Muscle layer of colon (tissue), 2 donors: Measurements from ENCODE around the gene KAT6B.
A peak's percentile ranks its signal among the peaks of the same experiment; 100 is the strongest.

ENCODE experiments used
- H3K27ac ChIP-seq: one replicate; pipeline ENCODE4 v1.7.0; 2013; ENCODE audit warnings: low read depth, mild to moderate bottlenecking, low read length, moderate library complexity
- H3K27me3 ChIP-seq, 2 donors: one replicate each; pipeline ENCODE4 v1.7.0; 2013; ENCODE audit warnings: low read length in 2 of 2, mild to moderate bottlenecking in 2 of 2; ENCODE audit not compliant: insufficient read depth in 2 of 2, control insufficient read depth in 1 of 2
- H3K36me3 ChIP-seq: one replicate; pipeline ENCODE4 v1.7.0; 2013; ENCODE audit warnings: mild to moderate bottlenecking, low read length; ENCODE audit not compliant: insufficient read depth
- H3K4me1 ChIP-seq: one replicate; pipeline ENCODE4 v1.7.0; 2013; ENCODE audit warnings: mild to moderate bottlenecking, low read length; ENCODE audit not compliant: insufficient read depth
- H3K4me3 ChIP-seq, 2 donors: one replicate each; pipeline ENCODE4 v1.7.0; 2013; ENCODE audit warnings: low read length in 2 of 2, low read depth in 1 of 2, mild to moderate bottlenecking in 1 of 2, moderate library complexity in 1 of 2
- H3K9ac ChIP-seq: one replicate; pipeline ENCODE4 v1.7.0; 2013; ENCODE audit warnings: low read length
- H3K9me3 ChIP-seq: one replicate; pipeline ENCODE4 v1.7.0; 2013; ENCODE audit warnings: mild to moderate bottlenecking, low read length
- donor health status: abdominal sarcoma.
- donor health status: Adenocarcinoma of cecum.

KAT6B gene

DNA sequence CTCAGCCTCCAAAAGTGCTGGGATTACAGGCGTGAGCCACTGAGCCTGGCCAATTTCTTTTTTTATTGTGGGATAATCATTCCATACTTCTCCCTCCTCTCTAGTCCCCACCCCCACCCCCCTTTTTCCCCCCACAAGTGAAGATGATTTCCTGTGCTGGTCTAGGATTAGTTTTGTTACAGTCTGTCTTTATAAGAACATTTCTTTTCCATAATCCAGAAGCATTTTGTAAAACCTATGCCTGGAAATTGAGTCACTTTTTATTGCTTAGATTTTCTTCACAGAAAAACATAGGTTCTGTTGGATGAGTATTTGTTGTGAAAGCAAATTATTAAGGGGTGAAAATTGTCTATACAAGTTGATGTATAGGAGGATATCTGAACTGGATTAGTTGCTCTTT, 98.9 kb downstream of the KAT6B start:
- Histone ChIP-seq H3K36me3 (no peaks in the 10 kb centered on the region), H3K9me3 (no peaks in the 10 kb centered on the region), H3K4me1 (peaks cover 63% of the 10 kb centered on the region), H3K9ac (no peak overlapping the region), H3K4me3 (no peak overlapping the region), H3K27me3 (no peaks in the 10 kb centered on the region), H3K27ac (no peak overlapping the region)

DNA sequence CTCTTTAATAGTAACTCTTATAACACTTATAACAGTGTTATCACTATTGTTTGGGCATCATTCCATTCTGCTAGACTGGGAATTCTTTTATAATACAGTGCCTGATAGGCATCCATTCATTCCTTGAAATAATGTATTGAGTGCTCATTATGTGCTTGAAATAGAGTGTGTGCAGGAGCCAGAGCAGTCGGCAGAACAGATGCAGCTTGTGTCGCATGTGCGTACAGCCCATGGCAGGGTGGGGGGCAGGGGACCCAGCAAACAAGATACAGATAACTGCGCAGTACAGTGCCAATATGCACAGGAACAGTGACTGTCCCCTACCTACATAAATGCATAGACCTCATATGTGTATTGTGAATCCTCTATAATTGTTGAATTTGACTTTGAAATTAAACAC, 99.3 kb downstream of the KAT6B start:
- Histone ChIP-seq H3K9me3 (no peaks in the 10 kb centered on the region), H3K4me1 (peaks cover 65% of the 10 kb centered on the region), H3K27ac (no peak overlapping the region), H3K36me3 (no peaks in the 10 kb centered on the region), H3K9ac (no peak overlapping the region), H3K27me3 (no peaks in the 10 kb centered on the region), H3K4me3 (no peak overlapping the region)

DNA sequence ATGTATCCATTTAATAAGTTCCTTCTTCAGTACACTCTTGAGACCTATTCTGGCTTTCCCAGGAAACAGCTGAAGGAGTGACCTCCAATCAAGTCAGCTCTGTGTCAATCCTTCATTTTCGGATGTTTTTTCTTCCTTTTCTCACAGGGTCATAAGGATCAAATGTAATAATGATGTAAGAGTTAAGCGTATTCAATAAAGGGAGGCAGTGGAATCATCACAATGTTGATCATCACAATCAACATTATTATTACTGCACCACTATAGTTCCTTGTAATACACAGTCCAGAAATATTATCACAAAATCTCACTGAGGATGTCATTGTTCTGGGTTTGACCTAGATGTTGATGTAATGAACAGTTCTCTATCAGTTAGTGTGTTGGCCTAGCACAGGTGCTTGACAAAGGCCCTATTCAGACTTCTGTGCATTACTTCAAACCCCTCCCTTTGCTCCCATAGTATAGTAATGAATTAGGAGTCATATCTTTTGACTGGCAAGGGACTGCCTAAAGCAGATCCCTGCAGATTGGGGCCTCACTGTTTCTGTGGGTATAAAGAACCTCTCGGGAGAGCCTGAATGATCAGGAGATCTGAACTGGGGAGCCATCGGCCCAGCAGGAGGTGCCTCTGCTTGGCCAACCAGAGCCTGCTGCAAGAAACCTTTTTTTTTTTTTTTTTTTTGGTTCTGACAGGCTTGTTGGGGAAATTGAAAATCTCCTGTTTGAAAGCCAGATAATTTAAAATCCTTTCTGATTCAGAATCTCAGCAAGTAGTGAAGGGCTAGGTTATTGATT, 100.6 kb downstream of the KAT6B start:
- no peaks in the 10 kb centered on the region for H3K36me3 ChIP-seq
- no peak overlapping the region for H3K4me3 ChIP-seq
- H3K4me1 ChIP-seq: peaks cover 68% of the 10 kb centered on the region
- no peak overlapping the region for H3K9ac ChIP-seq
- H3K27ac ChIP-seq: peak overlapping the region; percentile 48
- no peaks in the 10 kb centered on the region for H3K27me3 ChIP-seq
- no peaks in the 10 kb centered on the region for H3K9me3 ChIP-seq

DNA sequence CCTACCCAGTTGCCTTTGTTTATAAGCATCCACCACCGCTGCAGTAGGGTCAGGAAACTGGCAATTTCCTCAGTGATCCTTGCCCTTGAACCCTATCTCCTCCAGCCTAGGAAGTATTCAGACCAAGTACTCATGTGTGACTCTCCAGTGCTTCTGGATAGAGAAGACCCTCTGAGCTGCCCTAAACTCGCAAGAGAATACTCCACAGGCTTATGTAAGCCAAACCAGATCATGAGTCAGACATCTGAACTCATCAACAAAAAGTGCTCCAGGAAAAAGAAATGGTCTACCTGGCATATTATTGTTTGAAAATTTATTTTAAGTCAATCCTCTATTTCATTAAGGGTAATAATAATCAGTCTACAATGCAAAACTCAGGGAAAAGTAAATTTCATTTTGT, 101.3 kb downstream of the KAT6B start:
- H3K4me3 ChIP-seq: no peak overlapping the region
- H3K4me1 ChIP-seq: peaks cover 69% of the 10 kb centered on the region
- no peaks in the 10 kb centered on the region for H3K9me3 ChIP-seq
- no peaks in the 10 kb centered on the region for H3K36me3 ChIP-seq
- no peak overlapping the region for H3K9ac ChIP-seq
- H3K27ac ChIP-seq: no peak overlapping the region
- H3K27me3 ChIP-seq: no peaks in the 10 kb centered on the region

DNA sequence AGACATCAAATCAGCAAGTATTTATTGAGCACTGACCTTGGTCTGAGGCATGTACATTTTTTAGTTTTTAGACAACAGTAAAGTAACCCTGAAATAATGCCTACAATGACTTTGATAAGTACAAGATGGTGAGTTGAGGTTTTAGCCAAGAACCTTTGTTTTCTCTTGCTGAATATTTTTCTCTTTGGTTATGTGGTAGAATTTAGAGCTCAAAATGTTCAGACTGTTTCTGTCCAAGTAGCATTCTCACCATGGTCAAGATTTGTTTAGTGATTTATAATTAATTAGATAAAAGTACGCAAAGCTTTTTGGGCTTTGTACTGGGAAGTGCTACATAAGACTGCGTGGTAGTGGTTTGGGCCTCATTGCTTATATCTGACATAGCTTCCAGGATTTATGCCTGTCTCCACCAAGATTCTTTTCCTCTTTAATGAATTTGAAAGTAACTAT, 102.4 kb downstream of the KAT6B start:
- H3K36me3 ChIP-seq: no peaks in the 10 kb centered on the region
- H3K9me3 ChIP-seq: no peaks in the 10 kb centered on the region
- H3K27me3 ChIP-seq: no peaks in the 10 kb centered on the region
- peak overlapping the region; percentile 61 for H3K27ac ChIP-seq
- no peak overlapping the region for H3K9ac ChIP-seq
- peaks cover 68% of the 10 kb centered on the region for H3K4me1 ChIP-seq
- H3K4me3 ChIP-seq: no peak overlapping the region

DNA sequence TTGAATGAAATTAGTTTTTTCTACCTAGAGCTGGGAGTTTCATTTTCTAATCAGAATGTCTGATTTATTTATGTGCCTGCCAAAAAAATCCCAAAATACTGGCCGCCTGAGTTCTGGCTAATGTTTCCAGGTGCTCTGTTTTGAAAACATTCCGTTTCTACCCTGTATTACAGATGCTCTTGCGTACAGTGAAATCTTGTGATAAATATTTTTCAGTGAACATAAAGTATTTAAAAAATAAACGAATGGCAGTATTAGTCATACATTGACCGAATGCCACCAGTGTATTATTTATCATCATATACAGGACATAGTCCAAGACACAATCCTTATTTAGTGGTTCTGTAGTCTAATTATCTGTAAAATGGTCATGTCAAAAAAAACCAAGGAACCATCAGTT, 102.8 kb downstream of the KAT6B start:
- no peak overlapping the region for H3K4me3 ChIP-seq
- H3K9me3 ChIP-seq: no peaks in the 10 kb centered on the region
- H3K27me3 ChIP-seq: no peaks in the 10 kb centered on the region
- no peak overlapping the region for H3K9ac ChIP-seq
- no peaks in the 10 kb centered on the region for H3K36me3 ChIP-seq
- H3K27ac ChIP-seq: peak overlapping the region; percentile 61
- peaks cover 64% of the 10 kb centered on the region for H3K4me1 ChIP-seq

DNA sequence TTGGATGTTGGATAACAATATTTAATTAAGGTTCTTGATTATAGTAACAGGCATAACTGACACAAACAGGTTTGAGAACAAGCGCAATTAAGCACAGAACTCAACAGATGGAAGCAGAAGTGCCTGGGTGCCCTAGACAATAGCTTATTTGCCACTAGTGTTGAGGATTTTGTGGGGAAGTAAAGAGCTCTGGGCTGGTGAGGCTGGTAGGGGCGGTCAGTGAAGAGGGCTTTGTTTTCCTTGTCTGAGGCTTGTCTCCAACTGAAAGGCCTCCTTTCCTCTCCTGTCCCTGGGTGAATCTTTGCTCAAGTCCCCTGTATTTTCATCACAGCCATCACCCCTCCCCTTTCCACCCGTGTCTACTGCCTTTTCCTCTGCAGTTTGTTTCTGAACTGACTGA, 104.6 kb downstream of the KAT6B start:
- Histone ChIP-seq H3K27me3 (no peaks in the 10 kb centered on the region), H3K36me3 (no peaks in the 10 kb centered on the region), H3K9me3 (no peaks in the 10 kb centered on the region), H3K9ac (no peak overlapping the region), H3K27ac (peak overlapping the region; percentile 69), H3K4me1 (peaks cover 53% of the 10 kb centered on the region), H3K4me3 (no peak overlapping the region)

DNA sequence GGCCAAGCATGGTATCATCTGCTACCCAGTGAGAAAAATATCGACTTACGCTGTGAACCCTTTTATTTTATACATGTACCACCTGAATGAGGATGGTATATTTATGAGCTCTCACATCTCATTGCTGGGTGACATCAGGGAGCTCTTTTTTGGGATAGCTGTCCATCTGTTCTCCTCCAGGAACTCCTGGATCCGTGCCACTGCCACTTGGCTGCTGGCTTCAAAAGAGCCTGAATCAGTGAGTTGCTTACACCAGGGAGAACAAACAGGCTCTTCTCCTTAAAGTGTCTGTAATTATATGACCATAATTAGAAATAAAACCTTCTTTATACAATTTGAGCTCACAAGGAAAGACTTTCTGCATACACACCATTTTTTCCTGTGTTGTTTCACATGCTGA, 106.2 kb downstream of the KAT6B start:
- H3K36me3 ChIP-seq: no peaks in the 10 kb centered on the region
- H3K27ac ChIP-seq: peak overlapping the region; percentile 12
- H3K9me3 ChIP-seq: no peaks in the 10 kb centered on the region
- H3K4me3 ChIP-seq: no peak overlapping the region
- no peaks in the 10 kb centered on the region for H3K27me3 ChIP-seq
- no peak overlapping the region for H3K9ac ChIP-seq
- H3K4me1 ChIP-seq: peaks cover 47% of the 10 kb centered on the region

DNA sequence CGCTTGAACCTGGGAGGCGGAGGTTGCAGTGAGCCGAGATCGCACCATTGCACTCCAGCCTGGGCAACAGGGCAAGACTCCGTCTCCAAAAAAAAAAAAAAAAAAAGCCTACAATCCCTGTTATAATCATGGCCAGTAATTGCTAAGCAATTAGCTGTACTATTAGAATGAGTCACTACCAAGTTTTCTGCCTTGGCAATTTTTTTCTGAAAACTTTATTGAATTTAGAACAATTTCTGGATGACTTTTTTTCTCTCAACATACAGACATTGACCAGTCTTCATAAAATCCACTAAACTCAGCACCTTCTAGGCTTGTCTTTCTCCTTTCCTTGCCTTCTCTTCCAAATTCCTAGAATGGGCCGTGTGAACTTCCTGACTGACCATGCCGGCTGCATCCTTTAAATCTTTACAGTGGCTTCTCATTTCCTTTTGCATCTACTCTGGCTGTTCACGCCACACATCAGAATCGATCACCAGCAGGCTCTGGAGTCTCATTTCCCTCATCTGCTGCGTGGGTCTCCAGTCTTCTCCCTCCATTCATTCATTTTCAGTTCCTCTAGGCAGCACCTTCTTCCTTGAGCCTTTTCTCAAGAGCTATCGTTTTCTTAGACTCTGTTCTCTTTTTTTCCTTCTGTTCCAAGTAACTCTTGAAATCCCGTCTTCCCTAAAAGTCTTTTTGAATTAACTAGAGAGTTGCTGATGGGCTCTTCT, 107.9 kb downstream of the KAT6B start:
- Histone ChIP-seq H3K4me1 (peaks cover 45% of the 10 kb centered on the region), H3K4me3 (no peak overlapping the region), H3K9me3 (no peaks in the 10 kb centered on the region), H3K36me3 (no peaks in the 10 kb centered on the region), H3K9ac (no peak overlapping the region), H3K27me3 (no peaks in the 10 kb centered on the region), H3K27ac (no peak overlapping the region)

DNA sequence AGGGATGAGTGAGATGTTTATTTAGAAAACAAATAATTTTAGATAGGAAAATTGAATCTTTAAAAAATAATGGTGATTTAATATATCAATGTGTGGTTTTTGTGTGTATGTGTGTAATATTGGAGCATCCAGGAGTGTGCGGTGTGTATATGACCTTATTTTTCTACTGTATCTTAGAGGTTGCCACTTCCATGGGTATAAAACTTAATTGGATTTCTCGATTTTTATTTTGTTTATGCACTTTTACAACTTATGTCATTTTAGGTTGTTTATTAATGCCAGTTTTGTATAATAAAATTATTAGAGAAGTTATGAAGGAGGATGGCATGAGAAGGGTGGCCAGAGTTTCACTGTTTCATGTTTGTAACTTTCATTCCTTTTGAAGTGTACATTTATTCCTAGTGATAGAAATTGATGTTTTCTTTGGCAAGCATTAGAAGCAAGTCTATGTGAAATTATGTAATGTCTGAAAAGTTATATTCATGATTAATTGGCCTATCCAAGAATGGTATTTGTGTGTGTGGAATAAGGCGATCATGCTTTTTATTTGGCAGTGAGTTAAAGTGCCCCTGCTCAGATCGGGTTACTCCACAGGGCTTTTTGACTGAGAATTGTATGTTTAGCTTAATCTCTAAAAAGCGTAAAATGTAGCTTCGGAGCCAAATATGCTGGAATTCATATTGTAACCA, 110.3 kb downstream of the KAT6B start:
- Histone ChIP-seq H3K27me3 (no peaks in the 10 kb centered on the region), H3K36me3 (no peaks in the 10 kb centered on the region), H3K9me3 (no peaks in the 10 kb centered on the region), H3K4me3 (no peak overlapping the region), H3K9ac (no peak overlapping the region), H3K27ac (peak overlapping the region; percentile 69), H3K4me1 (peaks cover 31% of the 10 kb centered on the region)

DNA sequence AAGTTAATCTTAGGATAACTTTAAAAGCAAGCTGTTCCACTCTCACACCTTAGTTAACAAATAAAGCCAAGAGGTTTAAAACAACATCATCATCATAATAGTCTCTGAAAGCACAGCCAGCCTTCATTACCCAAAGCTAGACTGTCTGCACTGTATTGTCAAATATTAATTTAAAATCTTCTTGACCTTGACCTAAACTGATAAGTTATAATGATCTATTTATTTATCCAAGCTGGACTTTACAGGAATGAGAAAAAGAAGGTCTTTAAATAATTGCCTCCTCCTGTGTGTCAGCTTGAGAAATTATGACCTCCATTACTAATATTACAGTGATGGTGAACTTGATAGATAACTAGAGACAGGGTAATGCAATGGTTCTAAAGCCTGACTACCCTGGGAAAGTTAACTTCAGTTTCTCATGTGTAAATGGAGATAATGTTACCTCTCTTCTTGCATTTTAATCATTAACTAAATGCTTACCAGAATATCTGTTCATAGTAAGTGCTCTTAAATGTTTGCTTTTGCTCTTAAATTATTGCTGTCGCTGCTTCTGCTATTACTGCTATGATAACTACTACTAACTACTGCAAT, 111.0 kb downstream of the KAT6B start:
- Histone ChIP-seq H3K4me3 (no peak overlapping the region), H3K27me3 (no peaks in the 10 kb centered on the region), H3K4me1 (peaks cover 30% of the 10 kb centered on the region), H3K9me3 (no peaks in the 10 kb centered on the region), H3K36me3 (no peaks in the 10 kb centered on the region), H3K9ac (no peak overlapping the region), H3K27ac (peak overlapping the region; percentile 69)
